Left lung (tissue), 10 donors: Measurements from ENCODE around the gene RXYLT1. TPM values are rescaled to one million over a fixed set of nuclear protein-coding genes. Genes with fewer than 3 reads are reported as not detected.

Experiments
- ATAC-seq: fragments of 200-7000 bp; cut with Tn5 transposase; one replicate; pipeline ENCODE4 v1.9.1; 2020; ENCODE audit warnings: moderate library complexity
- DNase-seq, 4 donors: peaks; one replicate each; pipeline ENCODE4 v3.0.0-alpha.2; 2013 to 2020
- H3K27ac ChIP-seq, 2 donors: fragments of 200-600 bp; sonication (generic) in 1 of 2; one replicate each; pipeline versions ENCODE4 v1.5.0 to v1.8.0; 2020 to 2021
- H3K27me3 ChIP-seq, 2 donors: fragments of 200-600 bp; sonication (generic) in 1 of 2; one replicate each; pipeline versions ENCODE4 v1.5.0 to v1.8.0; 2020 to 2021
- H3K36me3 ChIP-seq, 2 donors: fragments of 200-600 bp; sonication (generic) in 1 of 2; one replicate each; pipeline versions ENCODE4 v1.5.0 to v1.8.0; 2020 to 2021
- H3K4me1 ChIP-seq, 2 donors: fragments of 200-600 bp; one replicate each; pipeline ENCODE4 v1.8.0; 2021
- H3K4me3 ChIP-seq, 2 donors: fragments of 200-600 bp; sonication (generic) in 1 of 2; one replicate each; pipeline versions ENCODE4 v1.5.0 to v1.8.0; 2020 to 2021; ENCODE audit warnings: mild to moderate bottlenecking in 1 of 2
- H3K9me3 ChIP-seq, 2 donors: fragments of 200-600 bp; sonication (generic) in 1 of 2; one replicate each; pipeline versions ENCODE4 v1.5.0 to v1.8.0; 2020 to 2021
- intact Hi-C, 2 donors: fragments of 100-400 bp; cut with DNase I; formaldehyde crosslinking; loops; one replicate each; pipeline versions ENCODE4 v1.11.2 to v1.14.2; 2022
- polyA plus RNA-seq, 6 donors: library from polyadenylated mRNA; unstranded; fragments of 120-200 nt; gene quantifications; one replicate each; pipeline ENCODE4 v1.2.1, GENCODE V29; 2013; ENCODE audit not compliant: insufficient read length in 6 of 6
- total RNA-seq, 2 donors: library from RNA; stranded (reverse); fragmentation: NEBNext Ultra II Directional; extraction: Animal tissue kit (Norgen Biotek cat#: 25700); gene quantifications; one replicate each; pipeline ENCODE4 v1.2.1, GENCODE V29; 2021
- TF ChIP-seq, protein P1 (sequence below), 2 donors: fragments of 200-600 bp; sonication (generic) in 1 of 2; IDR thresholded peaks; one replicate each; pipeline versions ENCODE4 v1.5.0 to v1.8.0; 2021; ENCODE audit warnings: antibody characterized with exemption in 2 of 2
- donor health status: DM: no; HTN: yes; CAD: no.
- donor health status: DM: no; HTN: no; CAD: no.

The RXYLT1 gene
- total and polyA plus RNA-seq, 8 donors = 12.4 to 28.2 (median 24.1) TPM

DNA sequence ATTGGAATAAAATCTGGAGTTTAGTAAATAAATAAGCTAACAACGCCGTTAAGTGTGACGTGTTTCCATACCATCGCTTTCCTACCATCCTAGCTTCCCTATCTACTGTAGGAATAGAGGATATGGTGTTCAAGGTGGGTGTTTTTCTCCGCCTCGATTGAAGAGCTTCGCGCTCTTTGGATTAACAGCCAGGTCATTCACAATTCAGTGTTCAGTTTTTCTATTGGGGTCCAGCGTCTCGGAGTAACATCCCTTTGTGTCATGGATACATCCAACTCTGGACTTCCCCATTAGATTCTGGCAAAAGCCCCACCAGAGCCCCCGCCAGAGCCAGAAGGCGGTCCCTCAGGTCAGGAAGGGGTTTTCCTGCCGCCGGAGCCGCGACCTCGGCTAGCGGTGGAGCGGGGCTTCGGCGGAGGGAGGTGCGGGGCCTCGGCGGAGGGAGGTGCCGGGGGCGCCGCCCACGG, 63.6 kb downstream of the RXYLT1 start:
- intact Hi-C loops = loop anchor here in 1 of 2 donors (2.0 to 5.0 kb wide), 2 partner anchors 338 to 414 kb away; no protein-coding TSS in a partner anchor
- Histone ChIP-seq H3K4me1 (peaks cover 9 to 20% of the 10 kb centered on the region in 2 donors), H3K27me3 (peaks cover 0 to 26% of the 10 kb centered on the region in 2 donors), H3K36me3 (no peaks in the 10 kb centered on the region), H3K4me3 (peak overlapping the region; percentile 67 to 75), H3K9me3 (no peaks in the 10 kb centered on the region), H3K27ac (peak overlapping the region; percentile 87 to 88)
- TF ChIP-seq, protein P1, sequence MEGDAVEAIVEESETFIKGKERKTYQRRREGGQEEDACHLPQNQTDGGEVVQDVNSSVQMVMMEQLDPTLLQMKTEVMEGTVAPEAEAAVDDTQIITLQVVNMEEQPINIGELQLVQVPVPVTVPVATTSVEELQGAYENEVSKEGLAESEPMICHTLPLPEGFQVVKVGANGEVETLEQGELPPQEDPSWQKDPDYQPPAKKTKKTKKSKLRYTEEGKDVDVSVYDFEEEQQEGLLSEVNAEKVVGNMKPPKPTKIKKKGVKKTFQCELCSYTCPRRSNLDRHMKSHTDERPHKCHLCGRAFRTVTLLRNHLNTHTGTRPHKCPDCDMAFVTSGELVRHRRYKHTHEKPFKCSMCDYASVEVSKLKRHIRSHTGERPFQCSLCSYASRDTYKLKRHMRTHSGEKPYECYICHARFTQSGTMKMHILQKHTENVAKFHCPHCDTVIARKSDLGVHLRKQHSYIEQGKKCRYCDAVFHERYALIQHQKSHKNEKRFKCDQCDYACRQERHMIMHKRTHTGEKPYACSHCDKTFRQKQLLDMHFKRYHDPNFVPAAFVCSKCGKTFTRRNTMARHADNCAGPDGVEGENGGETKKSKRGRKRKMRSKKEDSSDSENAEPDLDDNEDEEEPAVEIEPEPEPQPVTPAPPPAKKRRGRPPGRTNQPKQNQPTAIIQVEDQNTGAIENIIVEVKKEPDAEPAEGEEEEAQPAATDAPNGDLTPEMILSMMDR (IDR thresholded peaks at IDR 0.05) = no peak
- DNase-seq = no peak
- ATAC-seq = no peak

DNA sequence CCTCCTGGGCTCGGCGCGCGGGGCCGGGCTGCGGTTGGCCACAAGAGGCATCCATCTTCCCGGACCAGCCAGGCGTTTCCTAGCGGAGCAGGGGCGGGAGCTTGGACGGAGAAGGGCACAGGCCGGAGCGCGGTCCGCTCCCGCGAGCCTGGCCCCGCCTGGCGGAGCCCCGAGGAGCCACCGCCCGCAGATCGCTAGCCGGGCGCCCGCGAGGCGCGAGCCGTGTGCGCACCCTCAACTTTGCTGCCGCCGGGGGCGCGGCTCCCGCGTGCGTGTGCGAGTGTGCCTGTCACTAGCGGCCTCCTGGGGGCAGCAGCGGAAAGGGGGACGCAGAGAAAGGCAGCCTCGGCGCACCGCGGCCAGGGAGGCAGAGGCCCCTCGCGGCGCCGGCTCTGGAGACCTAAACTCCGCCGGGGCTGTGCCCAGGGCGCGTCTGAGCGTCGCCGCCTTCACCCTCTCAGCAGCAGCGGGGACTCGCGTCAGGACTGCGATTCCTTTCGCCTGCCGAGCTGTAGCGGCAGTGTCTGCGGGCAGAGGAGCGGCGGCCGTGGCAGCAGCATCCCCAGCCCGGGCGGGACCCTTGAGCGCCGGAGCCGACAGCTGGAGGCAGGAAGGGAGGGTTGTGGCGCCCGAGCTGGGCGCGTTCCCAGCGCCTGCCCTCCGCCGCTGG, 64.1 kb downstream of the RXYLT1 start:
- TF ChIP-seq, protein P1 (IDR thresholded peaks at IDR 0.05) = peak; percentile 88 to 94
- intact Hi-C loops = loop anchor here in 1 of 2 donors (2.0 to 5.0 kb wide), 2 partner anchors 337 to 413 kb away; no protein-coding TSS in a partner anchor
- DNase-seq (peak; percentile 89 to 96 (median 94)), ATAC-seq (peak; percentile 95)
- Histone ChIP-seq H3K27me3 (peaks cover 0 to 26% of the 10 kb centered on the region in 2 donors), H3K4me3 (peak overlapping the region; percentile 67 to 75), H3K27ac (peak overlapping the region; percentile 87 to 88), H3K36me3 (no peaks in the 10 kb centered on the region), H3K4me1 (peaks cover 9 to 20% of the 10 kb centered on the region in 2 donors), H3K9me3 (no peaks in the 10 kb centered on the region)

DNA sequence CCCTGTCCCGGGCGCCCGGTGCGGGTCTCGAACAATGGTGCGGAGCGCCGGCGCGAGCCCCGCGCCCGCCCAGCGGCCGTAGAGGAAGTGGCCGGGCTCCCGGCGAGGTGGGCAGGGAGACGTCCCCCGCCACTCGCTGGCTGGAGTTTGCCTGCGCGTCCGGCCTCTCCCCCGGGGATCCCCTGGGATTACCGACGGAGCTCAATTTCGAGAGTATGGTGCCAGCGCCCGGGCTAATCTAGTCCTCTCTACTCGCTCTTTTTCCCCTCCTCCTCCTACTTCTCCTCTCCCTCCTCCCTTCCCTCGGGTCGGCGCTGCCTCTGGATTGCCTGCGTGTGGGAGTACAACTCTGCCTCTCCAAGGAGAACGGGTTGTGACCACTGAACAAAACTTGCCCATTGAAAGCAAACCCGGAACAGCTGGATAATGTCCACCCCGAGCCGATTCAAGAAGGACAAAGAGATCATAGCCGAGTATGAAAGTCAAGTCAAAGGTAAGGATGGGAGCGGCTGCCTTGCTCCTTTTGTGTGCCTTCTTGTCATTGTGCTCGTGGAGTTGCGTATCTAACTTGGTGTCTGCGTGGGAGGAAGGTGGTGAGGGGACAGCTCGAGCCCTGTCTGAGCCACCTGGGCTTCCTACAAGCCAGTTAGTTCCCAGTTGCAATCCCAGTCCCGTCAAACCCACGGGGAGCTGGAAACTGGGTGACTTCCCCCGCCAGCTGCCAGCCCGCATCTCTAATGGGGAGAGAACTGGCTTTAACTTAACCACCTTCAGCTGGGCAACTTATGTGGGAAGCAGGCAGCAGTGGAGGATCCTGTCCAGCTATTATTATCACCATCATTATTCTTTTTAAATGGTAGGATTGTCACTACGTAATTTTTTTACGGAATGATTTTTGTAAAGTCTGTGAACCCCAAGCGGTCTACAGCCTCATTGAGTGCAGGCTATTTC, 65.0 kb downstream of the RXYLT1 start, which contains the start of gene SRGAP1:
SRGAP1 (plus strand) TSS at position 310 of the 951 bp plus-strand sequence; CDS start at position 427, 117 bp downstream.
- DNase-seq (peak; percentile 68 to 88 (median 76)), ATAC-seq (peak; percentile 50)
- peaks cover 0 to 26% of the 10 kb centered on the region in 2 donors for H3K27me3 ChIP-seq
- peak within 1 kb of the TSS; percentile 67 to 75 for H3K4me3 ChIP-seq
- TF ChIP-seq, protein P1 (IDR thresholded peaks at IDR 0.05) = no peak
- no peaks in the 10 kb centered on the region for H3K36me3 ChIP-seq
- H3K27ac ChIP-seq = peak within 1 kb of the TSS; percentile 87 to 88
- peaks cover 9 to 20% of the 10 kb centered on the region in 2 donors for H3K4me1 ChIP-seq
- intact Hi-C loops = loop anchor here in 1 of 2 donors (5.0 kb wide), 1 partner anchor 413 kb away; no protein-coding TSS in a partner anchor
- no peaks in the 10 kb centered on the region for H3K9me3 ChIP-seq

DNA sequence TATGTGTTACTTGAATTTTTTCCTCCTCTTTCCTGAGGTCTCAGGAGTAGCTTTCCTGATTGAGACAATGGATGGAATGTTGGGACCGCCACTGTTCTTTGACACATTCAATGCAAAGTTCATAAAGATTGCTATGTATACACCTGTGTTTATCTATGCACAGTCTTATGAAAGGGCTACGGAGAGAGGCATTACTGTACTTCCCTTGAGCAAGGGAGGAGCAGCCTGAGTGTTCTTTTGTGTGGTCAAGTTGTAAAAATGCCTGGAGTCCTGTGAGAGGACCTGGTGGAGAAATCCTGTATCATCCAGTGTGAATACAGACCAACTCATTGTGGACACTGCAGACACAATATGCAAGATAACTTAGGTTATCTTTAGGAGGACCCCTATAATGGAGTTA, 66.0 kb downstream of the RXYLT1 start:
- H3K9me3 ChIP-seq = no peaks in the 10 kb centered on the region
- peak overlapping the region; percentile 67 to 75 for H3K4me3 ChIP-seq
- peaks cover 0 to 26% of the 10 kb centered on the region in 2 donors for H3K27me3 ChIP-seq
- TF ChIP-seq, protein P1 (IDR thresholded peaks at IDR 0.05) = no peak
- H3K4me1 ChIP-seq = peaks cover 9 to 20% of the 10 kb centered on the region in 2 donors
- peak overlapping the region in 1 of 2 donors; percentile 88 for H3K27ac ChIP-seq
- H3K36me3 ChIP-seq = no peaks in the 10 kb centered on the region
- intact Hi-C loops = no loop called here
- ATAC-seq (no peak), DNase-seq (no peak)
